ENCODE results near the gene PPIF.

Gene PPIF

DNA sequence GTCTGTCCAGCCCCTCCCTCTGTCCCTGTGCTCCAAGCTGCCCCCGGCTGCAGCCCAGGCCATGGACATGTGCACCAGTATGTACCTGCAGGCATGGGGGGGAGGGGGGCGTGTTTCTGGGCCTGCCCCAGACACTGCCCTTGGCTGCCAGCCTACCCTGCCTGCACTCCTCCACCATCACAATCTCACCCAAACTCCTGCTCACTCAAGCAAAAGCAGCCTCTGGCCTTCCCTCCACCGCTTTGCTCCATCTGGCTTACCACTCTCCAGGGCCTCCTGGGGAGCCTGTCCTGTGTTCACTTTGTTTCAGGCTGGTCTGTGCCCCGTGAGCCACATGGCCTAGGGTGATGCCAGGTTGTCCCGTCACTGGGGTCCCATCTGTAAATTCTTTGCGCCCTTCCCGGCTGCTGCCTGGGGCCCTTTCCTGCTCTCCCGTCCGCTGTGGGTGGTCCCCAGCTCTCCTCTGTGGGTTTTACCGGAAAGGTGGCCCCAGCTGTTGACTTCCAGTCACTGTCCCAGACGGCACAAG, 33.3 kb upstream of the PPIF start:
- no peak for DNase-seq

DNA sequence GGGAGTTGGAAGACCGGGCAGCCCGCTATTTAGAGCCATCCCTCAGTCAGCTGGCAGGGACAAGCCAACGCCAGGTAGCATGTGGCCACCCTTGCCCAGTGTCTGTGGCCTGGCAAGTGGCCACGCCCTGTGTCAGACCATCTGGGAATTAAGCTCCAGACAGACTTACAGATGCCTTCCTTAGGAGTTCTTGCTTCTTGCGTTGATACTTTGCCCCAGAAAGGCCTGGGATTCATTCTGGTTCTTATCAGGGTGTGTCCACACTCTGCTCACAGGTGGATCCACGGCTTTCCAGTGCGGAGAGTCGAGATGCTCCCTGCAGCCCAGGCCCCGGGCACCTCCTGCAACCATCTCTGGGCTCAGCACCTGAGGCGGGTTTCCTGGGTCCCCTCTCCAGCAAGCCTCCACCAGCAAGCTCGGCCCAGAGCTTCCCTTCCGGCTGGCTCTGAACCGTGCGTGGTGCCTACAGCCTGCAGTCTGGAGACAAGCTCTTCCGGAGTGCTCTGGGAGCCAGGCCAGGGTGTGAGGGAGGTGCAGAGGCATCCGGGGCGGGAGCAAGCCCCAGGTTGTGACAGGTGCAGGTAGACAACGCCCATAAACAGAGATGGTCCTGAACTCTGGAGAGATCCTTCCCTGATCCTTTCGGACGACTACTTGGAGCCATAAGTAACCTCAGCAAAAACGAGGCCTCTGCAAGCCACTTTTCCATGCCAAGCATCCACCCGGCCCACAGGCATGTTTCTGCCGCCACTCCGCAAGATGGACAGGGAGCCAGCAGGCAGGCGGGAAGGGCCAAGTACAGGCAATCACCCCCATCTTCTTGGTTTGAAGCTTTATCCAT, 32.3 kb upstream of the PPIF start:
- DNase-seq = no peak

DNA sequence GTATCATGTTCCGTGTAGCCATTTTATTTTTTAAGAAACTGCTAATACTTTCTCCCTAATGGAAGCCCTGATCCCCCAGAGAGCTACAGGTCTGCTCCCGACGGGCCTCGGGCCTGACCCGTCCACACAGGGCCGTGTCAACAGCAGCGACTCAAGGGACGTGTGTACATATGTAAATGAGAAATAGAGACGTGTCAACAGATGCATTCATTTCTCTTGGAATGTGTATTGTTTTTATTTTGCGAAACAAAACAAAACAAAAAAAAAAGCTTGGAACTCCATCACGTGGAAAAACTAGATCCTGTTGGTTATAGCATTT, 31.7 kb upstream of the PPIF start:
- no peak for DNase-seq

DNA sequence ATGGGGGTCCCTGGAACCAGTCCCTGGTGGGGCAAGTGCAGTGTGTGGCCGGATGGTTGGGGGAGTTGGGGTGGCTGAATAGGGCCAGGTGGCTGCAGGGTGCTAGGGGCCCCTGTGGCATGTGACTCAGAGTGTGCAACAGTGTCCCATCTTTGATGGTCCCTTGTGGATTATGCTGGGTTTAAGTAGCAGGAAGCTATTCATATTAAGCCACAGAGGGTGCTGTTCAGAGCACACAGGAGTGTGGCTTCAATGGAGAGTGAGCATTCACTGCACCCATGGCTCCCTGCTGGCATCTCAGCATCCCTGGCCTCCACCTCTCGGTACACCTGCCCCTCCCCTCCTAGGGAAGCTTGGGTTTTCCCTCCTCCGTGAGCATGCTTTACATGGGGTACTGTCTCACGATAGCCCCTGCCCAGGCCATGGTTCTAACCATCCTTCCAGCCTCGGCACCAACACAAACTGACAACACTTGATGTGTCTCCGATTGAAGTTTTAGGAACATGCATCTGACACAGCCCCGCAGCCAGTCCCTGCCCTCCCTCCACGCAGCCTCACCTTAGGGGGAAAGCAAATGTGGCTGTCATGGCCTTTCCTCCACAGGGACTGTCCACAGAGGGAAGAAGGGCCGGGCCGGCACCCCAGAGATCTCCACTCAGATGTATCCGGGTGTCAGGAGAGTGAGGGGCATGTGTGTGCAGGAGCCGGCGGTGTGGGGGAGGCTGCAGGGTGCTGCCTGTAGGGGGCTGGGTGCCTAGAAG, 30.4 kb upstream of the PPIF start:
- no peak for DNase-seq

DNA sequence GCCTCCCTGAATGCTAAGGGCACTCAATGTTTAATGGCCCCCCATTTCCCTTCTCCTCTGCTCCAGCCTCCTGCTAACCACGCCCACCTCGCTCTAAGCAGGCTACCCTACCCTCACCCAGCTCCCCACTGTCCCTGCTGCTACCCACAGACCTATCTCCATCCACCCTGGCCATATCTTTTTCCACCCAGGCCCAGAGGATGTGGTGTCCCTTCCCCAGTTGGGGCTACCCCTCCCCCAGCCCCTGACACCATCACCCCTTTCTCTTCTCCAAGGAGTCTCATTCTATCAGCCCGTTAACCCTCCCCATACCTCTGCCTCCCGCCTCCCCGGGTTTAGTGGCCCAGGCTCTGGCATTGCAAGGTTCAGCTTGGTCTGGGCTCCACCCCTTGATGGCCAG, 28.9 kb upstream of the PPIF start:
- no peak for DNase-seq

DNA sequence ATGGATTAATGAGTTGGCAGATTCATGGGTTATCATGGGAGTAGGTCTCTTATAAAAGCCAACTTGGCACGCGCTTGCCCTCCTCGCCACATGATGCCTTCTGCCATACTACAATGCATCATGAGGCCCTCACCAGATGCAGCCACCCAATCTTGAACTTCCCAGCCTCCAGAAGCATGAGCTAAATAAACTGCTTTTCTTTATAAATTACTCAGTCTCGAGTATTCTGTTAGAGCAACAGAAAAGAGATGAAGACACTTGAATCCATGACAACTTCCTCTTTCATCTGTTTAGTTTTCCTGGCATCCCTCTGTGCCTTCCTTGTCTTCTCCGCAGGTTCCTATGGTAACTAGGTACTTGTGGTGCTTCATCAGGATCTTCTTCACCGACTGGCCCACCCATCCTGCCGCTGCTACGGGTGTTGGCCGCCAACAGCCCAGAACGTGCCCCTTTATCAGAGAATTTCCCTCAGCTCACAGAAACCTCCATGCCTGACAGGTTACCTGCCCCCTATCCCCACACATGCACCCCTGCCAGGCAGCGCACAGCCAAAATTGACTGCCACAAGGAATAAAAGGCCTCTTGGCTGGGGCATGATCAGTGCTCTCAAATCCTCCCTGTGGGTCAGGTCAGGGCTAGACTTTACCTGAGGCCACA, 28.0 kb upstream of the PPIF start:
- no peak for DNase-seq

DNA sequence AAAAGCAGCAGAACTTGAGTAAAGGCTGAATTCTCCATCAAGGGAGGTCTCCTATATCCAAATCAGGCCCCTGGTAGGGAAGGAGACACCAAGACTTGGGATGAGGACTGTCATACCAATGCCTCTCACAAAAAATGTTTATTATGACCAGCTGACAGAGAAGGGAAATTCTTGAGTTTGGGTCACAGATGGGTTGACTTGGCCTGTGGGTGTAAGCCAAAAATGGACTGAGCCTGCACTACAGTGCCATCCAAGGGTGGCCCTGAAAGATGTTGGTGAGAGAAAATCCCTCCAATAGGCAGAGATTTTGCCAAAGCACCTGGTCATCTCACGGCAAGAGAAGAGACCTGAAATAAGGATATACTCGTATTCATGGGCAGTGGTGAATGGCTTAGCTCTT, 27.0 kb upstream of the PPIF start:
- DNase-seq = no peak

DNA sequence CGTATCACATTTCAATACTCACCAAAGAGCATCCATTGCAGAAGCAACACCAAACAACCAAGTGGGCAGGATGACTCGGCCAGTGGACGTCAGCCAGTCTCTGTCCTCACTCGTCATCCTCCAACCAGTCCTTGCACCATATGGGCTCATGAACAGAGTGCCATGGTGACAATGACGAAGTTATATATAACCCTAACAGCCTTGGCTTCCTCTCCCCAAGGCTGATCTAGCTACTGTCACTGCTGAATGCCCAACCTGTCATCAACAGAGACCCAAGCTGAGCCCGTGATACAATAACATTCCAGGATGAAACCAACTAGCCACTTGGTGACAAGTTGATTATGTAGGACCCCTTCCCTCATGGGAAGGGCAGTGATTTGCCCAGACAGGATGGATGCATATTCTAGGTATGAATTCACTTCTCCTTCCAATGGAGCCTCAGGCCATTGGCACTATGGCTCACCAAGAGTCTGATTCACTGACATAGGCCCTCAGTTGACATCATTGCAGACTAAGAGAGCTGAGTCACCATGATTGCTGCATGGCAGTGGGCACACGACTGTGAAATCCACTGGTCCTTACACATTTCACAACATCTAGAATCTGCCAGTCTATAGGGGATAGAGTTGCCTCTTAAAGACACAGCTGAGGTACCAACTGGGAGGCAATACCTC, 26.3 kb upstream of the PPIF start:
- DNase-seq = no peak

DNA sequence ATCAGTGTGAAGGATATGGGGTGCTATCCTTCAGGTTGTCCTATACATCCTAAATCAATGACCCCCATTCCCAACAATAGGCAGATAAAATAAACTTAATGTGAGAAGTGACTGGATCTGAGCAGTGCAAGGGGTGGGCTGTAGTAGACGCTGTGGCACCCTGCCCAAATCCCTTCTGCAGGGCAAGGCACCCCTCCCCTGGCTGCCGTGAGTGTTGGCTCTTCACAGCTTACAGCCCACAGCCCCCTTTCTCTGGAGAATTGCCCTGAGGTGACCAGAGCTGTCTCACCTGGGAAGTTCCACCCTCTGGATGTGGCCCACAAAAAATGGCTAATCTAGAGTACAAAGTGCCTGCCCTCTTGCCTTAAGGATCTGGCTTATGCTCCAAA, 25.8 kb upstream of the PPIF start:
- no peak for DNase-seq

DNA sequence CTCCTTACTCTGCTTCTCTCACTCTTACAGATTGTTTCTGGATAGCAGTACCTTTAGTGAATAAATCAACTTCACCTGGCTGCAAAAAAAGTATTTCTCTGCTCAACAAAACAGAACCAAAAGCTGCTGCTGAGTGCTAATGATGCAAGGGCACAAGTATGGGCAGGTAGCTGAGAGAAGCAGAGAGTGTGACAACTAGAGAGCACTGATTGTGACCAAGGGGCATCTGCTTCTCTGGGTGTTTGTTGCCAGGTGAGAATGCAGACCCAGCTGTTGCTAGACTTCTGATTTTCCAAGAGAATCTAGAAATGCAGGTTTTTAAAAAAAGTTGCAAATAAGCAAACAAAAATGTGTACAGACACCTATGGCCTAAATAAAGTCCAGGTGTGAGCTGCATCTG, 25.3 kb upstream of the PPIF start:
- no peak for DNase-seq

DNA sequence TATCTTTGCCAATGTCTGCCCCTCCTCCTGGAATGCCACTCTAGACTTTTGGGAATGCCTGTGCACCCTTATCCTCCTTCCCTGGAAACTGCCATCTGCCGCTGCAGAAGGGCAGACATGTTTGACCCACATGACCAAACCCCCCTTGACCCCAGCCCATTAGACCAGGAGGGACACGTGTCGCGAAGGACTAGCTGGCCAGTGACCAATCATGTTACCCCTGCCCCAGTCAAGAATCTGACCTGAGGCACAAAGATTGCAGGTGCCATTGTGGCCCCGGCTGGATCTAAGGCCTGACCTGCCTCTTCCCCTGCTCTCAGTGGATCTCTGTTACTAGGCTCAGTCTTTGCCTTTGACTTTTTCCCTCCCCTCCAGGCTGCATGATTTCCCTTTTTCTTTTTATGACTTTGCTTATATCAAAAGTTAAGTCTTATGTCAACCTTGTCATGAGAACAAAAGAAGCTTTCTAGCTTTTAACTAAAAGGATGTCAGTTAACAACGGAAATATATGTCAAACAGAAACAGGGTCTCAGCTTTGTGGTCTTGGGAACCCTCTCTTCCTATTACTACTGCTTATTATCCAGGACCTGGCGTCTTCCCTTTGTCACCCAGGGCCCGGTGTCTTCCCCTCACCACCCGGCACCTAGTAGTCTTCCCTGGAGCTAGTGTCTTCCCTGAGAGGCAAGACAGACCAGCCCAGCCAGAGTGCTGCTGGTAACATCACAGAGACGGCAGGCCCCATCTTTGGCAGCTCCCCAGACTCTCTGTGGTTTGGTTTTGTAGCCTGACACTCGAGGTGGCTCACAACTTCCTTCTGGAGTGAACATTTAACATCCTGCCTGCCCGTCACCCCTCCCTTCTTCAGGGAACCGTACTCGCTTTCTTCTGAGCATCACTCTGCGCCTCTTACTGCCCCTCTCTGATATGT, 24.4 kb upstream of the PPIF start:
- peak; percentile 78 for DNase-seq

DNA sequence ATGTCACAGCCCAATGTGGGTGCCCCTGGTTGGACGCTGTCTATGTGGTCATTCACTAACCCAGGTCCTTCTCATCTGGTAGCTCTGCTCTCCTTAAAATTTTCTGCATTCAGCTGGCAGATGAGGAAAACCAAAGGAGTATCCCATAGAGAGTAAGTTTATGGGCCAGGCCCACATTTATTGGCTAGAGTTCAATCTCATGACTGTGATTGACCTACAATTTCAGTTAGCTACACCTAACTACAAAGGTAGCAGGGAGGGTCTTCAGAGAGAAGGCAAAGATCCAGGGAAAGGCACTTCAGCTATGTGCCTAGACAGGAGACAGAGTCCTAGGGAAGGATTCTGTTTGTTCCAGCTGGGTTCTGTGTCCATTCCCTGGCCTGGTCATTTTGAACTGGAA, 23.7 kb upstream of the PPIF start:
- no peak for DNase-seq

DNA sequence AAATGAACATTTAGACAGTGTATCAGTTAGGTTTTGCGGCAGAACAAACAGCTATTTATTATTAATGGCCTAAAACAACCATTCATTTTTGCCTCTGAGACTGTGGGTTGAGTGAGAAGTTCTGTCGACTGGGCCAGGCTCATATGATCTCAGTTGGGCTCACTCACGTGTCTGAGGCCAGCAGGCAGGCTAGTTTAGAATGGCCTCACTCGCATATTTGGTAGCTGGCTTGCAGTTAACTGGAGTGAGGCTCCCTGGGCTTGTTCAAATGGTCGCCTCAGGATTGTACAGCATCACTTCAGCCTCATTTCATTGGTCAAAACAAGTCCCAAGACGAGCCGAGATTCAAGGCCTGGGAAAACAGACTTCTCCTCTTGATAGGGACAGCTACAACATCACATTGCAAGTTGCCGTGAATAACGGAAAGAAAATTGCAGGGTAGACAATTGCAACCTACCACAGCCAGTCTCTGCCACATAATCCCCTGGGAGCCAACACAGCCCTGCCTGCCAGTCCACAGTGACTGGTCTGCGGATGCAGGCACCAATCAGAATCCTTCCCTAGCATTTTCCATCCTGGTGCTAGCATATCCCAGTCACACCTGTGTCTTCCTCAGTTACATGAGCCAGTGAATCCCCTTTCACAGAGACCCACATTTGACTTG, 23.1 kb upstream of the PPIF start:
- no peak for DNase-seq

DNA sequence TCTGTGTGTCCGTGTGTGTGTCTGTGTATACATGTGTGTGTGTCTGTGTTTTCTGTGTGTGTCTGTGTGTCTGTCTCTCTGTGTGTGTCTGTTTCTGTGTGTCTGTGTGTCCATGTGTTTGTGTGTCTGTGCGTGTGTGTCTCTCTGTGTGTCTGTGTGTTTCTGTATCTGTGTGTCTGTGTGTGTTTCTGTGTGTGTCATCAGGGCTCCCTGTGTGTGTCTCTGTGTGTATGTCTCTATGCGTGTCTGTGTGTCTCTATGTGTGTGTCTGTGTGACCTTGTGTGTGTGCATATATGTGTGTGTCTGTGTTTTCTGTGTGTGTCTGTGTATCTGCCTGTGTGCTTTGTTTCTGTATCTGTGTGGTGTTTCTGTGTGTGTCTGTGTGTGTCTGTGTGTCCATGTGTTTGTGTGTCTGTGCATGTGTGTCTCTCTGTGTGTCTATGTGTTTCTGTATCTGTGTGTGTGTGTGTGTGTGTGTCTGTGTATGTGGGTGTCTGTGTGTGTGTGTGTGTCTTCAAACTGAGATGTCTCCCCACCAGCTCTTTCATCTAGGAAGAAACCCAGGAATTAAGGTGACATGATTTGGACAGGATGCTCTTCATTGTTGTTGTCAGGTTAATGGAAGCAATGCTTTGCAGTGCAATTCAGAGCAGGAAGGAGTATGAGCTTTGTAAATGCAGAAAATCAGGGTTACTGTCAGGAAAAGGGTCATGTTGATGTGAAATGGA, 20.7 kb upstream of the PPIF start:
- no peak for DNase-seq

DNA sequence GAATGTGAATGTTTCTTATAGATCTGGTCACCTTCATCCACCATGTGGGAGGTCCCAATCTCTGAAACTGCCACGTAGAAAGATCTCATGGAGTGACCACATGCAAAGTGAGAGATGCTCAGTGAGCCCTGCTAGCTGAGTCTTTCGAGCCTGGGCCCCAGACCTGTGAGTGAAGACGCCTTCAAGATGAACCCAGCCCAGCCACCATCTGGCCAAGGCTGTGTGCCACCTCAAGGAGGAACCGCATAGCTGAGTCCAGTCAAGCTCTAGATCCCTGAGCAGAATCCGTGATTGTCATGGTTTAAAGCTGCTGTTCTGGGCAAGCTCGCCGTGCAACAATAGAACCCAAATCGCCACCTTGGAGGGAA, 20.2 kb upstream of the PPIF start:
- DNase-seq = no peak

DNA sequence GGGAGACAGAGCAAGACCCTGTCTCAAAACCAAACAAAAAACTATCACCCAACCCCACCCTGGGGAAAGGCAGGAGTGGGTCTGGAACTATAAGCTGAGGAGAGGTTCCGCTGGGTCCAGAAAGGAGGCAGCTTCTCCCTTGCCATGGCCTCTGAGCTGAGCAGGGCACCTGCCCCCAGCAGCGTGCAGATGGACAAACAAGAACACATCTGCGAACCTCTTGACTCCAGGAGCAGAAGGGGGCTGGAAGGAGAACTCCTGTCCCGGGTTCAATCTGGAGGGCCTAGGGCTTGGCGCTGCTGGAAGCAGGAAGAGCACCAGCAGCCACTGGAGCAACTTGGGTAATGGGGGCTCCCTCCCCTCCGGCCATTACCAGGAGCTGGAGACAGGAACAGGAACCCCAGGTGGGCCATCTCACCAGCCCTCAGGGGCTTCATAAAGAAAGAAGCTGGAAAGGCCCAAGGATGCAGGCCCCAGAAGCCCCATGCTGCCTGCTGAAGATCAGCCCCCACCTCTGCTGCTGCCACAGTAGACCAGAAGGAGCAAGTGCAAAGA, 19.0 kb upstream of the PPIF start:
- DNase-seq = no peak

DNA sequence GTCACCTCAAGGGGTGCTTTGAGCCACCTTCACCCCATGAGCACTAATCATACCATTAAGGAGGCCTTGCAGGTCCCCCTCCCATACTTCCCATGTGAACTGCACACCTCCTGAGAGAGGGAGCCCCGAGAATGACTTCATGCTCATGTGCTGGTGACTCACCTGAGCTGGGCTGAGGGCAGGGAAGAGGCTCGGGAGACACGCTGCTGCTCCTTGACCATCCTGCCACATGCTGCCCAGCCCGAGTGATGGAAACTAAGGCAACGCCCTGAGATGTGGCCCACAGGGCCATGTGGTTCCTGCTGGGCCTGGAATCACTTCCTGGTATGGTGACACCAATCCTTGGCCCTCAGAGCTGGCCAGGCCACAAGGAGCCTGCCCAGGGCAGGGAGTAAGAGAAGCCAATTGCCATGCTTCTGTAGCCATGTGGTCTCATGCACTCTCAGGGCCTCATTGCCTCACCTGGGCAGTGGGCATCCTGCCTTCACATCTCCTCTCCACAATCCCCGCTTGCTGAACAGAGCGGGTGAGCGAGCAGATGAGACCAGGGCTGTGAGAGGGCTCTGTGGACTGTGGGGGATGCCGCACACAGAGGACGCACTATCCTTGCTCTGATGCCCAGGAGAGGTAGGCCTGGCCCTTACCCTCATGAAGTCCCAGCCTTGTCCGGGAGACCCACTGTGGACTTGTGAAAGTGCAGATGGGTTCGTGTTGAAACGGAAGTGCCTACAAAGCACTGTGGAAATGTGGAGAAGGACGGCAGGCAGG, 18.3 kb upstream of the PPIF start:
- no peak for DNase-seq

DNA sequence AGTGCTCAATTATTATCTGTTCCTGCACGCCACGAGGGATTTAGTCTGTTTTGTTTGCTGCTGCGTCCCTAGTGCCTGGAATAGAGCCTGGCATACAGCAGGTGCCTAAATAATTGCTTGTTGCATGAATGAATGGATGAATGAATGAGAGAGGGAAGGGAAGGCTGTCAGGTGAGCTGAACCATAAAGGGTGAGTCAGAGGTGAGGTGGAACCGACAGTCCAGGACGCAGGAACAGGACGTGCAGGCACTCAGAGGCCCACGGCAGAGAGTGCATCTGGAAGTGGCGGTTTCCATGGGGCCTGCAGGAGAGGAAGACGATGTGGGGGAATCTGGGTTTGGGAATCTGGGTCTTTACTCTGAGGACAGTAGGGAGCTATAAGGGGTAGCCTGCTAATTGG, 17.7 kb upstream of the PPIF start:
- no peak for DNase-seq

DNA sequence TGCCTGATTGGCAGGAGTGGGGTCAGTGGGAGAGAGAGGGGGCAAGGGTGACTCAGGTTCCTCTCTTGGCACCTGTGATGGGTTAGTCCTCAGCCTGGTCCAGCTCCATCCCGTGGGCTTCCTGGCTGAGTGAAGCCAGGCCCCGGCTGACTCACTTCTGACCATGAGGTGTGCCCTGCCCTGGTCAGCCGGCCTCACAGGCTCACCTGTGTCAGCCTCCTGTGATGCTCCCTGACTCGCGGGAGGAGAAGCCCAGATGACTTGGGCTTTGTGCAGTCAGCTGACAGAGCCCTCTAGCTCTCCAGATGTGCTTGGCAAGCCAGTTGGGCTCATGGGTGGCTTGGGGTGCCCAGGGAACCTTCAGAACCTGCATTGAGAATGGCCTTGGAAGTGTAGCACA, 16.0 kb upstream of the PPIF start:
- no peak for DNase-seq

DNA sequence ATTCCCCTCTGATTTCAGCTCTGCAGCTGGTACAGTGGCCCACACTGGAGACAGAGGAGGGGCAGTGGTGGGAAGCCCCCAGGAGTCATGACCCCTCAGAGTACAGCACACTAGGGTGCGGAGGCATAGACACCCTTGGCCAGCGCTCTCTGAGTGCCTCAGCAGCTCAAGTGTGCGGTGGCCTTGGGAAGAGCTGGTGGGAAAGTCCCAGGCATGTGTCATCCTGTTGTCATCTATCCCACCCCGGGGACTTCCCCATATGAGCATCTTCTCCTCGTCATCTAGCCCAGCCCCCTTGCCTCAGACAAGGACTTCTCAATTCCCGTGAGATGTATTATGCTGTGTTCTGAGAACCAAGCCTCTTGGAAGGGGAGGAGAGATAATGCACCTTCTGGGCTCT, 15.6 kb upstream of the PPIF start:
- peak; percentile 49 for DNase-seq
